ENCODE results near the gene PIGR. TPM values are rescaled to one million over a fixed set of nuclear protein-coding genes. Genes with fewer than 3 reads are reported as not detected.
"Not testable (repeated sequence)": the region's sequence is repeated elsewhere in the genome, so short reads cannot be mapped to it uniquely, and the experiment has no call there.

Gene PIGR
- total and polyA plus RNA-seq, 2 experiments from 2014 or later, result not detected

DNA sequence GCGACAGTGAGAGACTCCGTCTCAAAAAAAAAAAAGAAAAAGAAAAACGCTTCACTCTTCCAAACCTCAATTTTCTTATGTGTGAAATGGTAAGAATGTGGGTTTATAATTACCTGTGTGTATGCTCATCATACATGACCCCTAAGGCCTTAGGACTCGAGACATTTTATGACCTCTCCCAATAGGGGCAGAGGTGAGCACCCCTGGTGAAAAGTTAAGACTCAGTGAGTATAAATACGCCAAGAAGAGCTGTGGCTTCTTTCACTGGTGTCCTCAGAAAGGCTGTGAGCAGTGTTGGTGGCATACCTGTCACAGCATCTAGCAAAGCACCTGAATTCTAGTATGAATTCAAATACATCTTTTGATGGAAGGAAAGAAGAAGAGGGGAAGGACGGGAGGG is 16.7 kb downstream of the PIGR start:
- no peaks in the 10 kb centered on the region for H3K4me1 ChIP-seq (ENCODE audit: low read depth)
- no peak for DNase-seq (ENCODE audit: low read depth in 1 of 2, low spot score in 1 of 2)
- H3K9me3 ChIP-seq (ENCODE audit: low read depth), result no peaks in the 10 kb centered on the region
- TF ChIP-seq, protein P1, sequence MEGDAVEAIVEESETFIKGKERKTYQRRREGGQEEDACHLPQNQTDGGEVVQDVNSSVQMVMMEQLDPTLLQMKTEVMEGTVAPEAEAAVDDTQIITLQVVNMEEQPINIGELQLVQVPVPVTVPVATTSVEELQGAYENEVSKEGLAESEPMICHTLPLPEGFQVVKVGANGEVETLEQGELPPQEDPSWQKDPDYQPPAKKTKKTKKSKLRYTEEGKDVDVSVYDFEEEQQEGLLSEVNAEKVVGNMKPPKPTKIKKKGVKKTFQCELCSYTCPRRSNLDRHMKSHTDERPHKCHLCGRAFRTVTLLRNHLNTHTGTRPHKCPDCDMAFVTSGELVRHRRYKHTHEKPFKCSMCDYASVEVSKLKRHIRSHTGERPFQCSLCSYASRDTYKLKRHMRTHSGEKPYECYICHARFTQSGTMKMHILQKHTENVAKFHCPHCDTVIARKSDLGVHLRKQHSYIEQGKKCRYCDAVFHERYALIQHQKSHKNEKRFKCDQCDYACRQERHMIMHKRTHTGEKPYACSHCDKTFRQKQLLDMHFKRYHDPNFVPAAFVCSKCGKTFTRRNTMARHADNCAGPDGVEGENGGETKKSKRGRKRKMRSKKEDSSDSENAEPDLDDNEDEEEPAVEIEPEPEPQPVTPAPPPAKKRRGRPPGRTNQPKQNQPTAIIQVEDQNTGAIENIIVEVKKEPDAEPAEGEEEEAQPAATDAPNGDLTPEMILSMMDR (IDR thresholded peaks at IDR 0.05; ENCODE audit: low read depth, low read length), result no peak
- H3K4me3 ChIP-seq, result no peak overlapping the region
- H3K36me3 ChIP-seq, result no peaks in the 10 kb centered on the region
- H3K27me3 ChIP-seq, result no peaks in the 10 kb centered on the region
- no peak overlapping the region for H3K27ac ChIP-seq

DNA sequence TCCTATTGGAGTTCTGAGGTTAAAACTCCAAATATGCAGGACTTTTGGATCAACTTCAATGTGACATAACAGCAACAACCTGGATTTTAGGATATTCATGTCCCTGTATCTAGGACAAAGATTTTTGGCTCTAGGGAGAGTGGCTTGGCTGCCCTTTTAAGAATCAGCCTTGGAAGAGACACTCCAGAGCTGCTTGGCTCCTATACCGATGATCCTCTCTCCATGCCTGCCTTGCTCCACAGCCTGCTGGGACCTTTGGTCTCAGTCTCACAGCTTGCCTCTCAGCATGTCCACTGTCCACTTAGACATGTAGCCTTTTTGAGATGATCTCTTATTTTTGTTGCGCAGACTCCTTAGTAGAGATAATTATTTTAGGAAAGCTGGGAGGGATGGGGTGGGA is 20.0 kb downstream of the PIGR start:
- Histone ChIP-seq H3K4me1 (ENCODE audit: low read depth) (no peaks in the 10 kb centered on the region), H3K27me3 (no peaks in the 10 kb centered on the region), H3K36me3 (no peaks in the 10 kb centered on the region), H3K9me3 (ENCODE audit: low read depth) (no peaks in the 10 kb centered on the region), H3K27ac (no peak overlapping the region), H3K4me3 (no peak overlapping the region)
- no peak for DNase-seq (ENCODE audit: low read depth in 1 of 2, low spot score in 1 of 2)
- TF ChIP-seq, protein P1 (IDR thresholded peaks at IDR 0.05; ENCODE audit: low read depth, low read length), result no peak

DNA sequence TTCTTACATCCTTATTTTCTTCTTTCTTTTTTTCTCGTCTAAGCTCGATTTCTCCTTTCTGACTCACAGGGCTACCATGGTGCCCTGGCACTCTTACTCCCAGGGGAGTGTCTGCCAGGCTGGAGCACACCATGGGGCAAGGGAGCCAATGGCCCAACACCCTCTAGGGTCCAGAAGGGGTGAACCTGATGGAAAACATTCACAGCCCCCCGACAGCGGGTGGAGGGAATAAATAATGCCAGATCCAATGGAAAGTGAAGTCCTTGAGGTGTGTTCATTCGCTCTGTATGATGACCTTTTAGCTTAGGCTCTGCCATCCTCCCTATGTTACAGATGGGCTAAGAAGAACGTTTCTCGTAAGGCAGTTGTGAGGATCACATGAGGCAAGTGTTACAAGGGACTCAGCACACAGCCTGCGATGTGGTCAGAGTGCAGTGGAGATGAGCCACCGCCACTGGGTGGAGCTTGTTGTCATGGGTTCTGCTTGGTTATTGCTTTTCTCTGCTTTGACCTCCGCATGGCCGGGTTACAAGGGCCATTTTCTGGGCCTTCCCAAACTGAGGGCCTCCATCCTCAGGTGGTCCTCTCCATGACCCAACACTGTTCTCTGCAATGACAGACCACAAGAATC is 21.0 kb downstream of the PIGR start:
- DNase-seq (ENCODE audit: low read depth in 1 of 2, low spot score in 1 of 2), result no peak
- no peak overlapping the region for H3K27ac ChIP-seq
- TF ChIP-seq, protein P1 (IDR thresholded peaks at IDR 0.05; ENCODE audit: low read depth, low read length), result no peak
- no peaks in the 10 kb centered on the region for H3K4me1 ChIP-seq (ENCODE audit: low read depth)
- H3K9me3 ChIP-seq (ENCODE audit: low read depth), result no peaks in the 10 kb centered on the region
- H3K4me3 ChIP-seq, result no peak overlapping the region
- no peaks in the 10 kb centered on the region for H3K36me3 ChIP-seq
- H3K27me3 ChIP-seq, result no peaks in the 10 kb centered on the region

DNA sequence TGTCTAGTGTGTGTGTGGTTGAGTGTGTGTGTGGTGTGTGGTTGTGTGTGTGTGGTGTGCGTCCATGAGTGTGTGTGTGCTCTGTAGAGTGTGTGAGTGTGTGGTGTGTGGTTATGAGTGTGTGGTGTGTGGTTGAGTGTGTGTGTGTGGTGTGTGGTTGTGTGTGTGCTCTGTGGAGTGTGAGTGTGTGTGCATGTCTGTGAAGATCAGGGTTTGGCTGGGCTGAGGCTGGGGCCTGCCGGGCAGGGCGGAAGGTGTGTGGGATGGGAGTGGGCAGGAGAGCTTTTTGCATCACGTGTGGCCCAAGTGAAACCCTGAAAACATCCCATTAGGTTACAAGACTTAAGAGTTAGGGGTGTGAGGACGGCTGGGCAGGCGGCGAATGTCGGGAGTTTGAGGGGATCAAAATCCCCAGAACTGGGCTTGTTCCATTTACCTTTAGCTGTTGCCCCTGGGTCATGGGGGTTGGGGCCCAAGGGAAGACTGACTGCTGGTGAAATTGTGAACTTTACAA is 21.6 kb downstream of the PIGR start:
- TF ChIP-seq, protein P1 (IDR thresholded peaks at IDR 0.05; ENCODE audit: low read depth, low read length), result no peak
- Histone ChIP-seq H3K27ac (no peak overlapping the region), H3K4me1 (ENCODE audit: low read depth) (no peaks in the 10 kb centered on the region), H3K27me3 (no peaks in the 10 kb centered on the region), H3K36me3 (no peaks in the 10 kb centered on the region), H3K4me3 (no peak overlapping the region), H3K9me3 (ENCODE audit: low read depth) (no peaks in the 10 kb centered on the region)
- no peak for DNase-seq (ENCODE audit: low read depth in 1 of 2, low spot score in 1 of 2)

DNA sequence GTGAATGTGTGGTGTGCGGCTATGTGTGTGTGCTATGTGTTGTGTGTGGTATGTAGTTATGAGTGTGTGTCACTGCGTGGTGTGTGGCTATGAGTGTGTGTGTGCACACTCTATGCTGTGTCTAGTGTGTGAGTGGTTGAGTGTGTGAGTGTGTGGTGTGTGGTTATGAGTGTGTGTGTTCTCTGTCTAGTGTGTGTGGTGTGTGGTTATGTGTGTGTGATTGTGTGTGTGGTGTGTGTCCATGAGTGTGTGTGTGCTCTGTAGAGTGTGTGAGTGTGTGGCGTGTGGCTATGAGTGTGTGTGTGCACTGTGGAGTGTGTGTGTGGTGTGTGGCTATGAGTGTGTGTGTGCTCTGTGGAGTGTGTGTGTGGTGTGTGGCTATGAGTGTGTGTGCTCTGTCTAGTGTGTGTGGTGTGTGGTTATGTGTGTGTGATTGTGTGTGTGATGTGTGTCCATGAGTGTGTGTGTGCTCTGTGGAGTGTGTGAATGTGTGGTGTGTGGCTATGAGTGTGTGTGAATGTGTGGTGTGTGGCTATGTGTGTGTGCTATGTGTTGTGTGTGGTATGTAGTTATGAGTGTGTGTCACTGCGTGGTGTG is 22.2 kb downstream of the PIGR start:
- H3K4me3 ChIP-seq; H3K36me3 ChIP-seq; H3K9me3 ChIP-seq (ENCODE audit: low read depth); H3K27ac ChIP-seq; H3K27me3 ChIP-seq; DNase-seq (ENCODE audit: low read depth in 1 of 2, low spot score in 1 of 2); H3K4me1 ChIP-seq (ENCODE audit: low read depth): not testable (repeated sequence)

Data from cardiac muscle cell (in vitro differentiated cells and primary cell).